Bladder microvascular endothelial cell (primary cell): ENCODE data around the gene LRP2. TPM values are rescaled to one million over a fixed set of nuclear protein-coding genes. Genes with fewer than 3 reads are reported as not detected.

ENCODE experiments used
- total RNA-seq: library from RNA; depleted of rRNA; stranded (reverse); fragments of >200 nt; gene quantifications from 2 replicates; pipeline ENCODE4 v1.2.3, GENCODE V29; 2014

Gene LRP2
- total RNA-seq = not detected in 2 replicates

GRCh38 chr2:169362118-169362893 is at the start of gene LRP2:
Gene LRP2 (minus strand): TSS chr2:169362534. CDS start chr2:169362399, 135 bp downstream.

Other genes starting within 250 kb of the LRP2 start
- gene BBS5, start 117.0 kb upstream of the LRP2 start, total RNA-seq = 1.6 and 3.6 TPM in 2 replicates
- gene KLHL41, start 147.2 kb upstream of the LRP2 start, total RNA-seq = under 0.01 and 0.13 TPM in 2 replicates
- gene FASTKD1, start 211.3 kb upstream of the LRP2 start, total RNA-seq = 15.4 and 27.2 TPM in 2 replicates
- gene PPIG, start 221.8 kb upstream of the LRP2 start, total RNA-seq = 12.0 and 28.2 TPM in 2 replicates